HG03135 (cell line): ENCODE data around the gene NDUFC1.
"Not testable (repeated sequence)": the region's sequence is repeated elsewhere in the genome, so short reads cannot be mapped to it uniquely, and the experiment has no call there.

ENCODE experiments used
- ATAC-seq: cut with Tn5 transposase; IDR thresholded peaks from one replicate; pipeline ENCODE4 v1.9.1; 2021; ENCODE audit warnings: mild to moderate bottlenecking, moderate library complexity; ENCODE audit not compliant: unreplicated experiment

The NDUFC1 gene

GRCh38 chr4:139301821-139302611 is at the start of gene NDUFC1:
TSS of gene NDUFC1 (minus strand) at chr4:139302477. CDS start at chr4:139295798, 6,679 bp downstream.
- ATAC-seq = peak; percentile 40

GRCh38 chr4:139337612-139338011 is 35.3 kb upstream of the NDUFC1 start:
- ATAC-seq = no peak

- ATAC-seq = no peak
These were observed 30.8 kb upstream of the NDUFC1 start for GRCh38 chr4:139333046-139333445.

- no peak for ATAC-seq
These were observed 28.9 kb upstream of the NDUFC1 start for GRCh38 chr4:139331185-139331584.

GRCh38 chr4:139330283-139330682 is 28.0 kb upstream of the NDUFC1 start:
- ATAC-seq = no peak

- no peak for ATAC-seq
These were observed 27.5 kb upstream of the NDUFC1 start for GRCh38 chr4:139329665-139330200.

- ATAC-seq = no peak
These were observed 22.3 kb upstream of the NDUFC1 start for GRCh38 chr4:139324620-139325019.

GRCh38 chr4:139322541-139322940 is 20.3 kb upstream of the NDUFC1 start:
- not testable (repeated sequence) for ATAC-seq

GRCh38 chr4:139322070-139322469 is 19.8 kb upstream of the NDUFC1 start:
- ATAC-seq = not testable (repeated sequence)

GRCh38 chr4:139319571-139319970 is 17.3 kb upstream of the NDUFC1 start:
- ATAC-seq = no peak

GRCh38 chr4:139317635-139318034 is 15.4 kb upstream of the NDUFC1 start:
- ATAC-seq = no peak

- ATAC-seq = no peak
These were observed 14.5 kb upstream of the NDUFC1 start for GRCh38 chr4:139316733-139317132.

- peak; percentile 69 for ATAC-seq
These were observed 13.0 kb upstream of the NDUFC1 start for GRCh38 chr4:139315221-139315675.

GRCh38 chr4:139314047-139314800 is 11.9 kb upstream of the NDUFC1 start:
- no peak for ATAC-seq

GRCh38 chr4:139313414-139313813 is 11.1 kb upstream of the NDUFC1 start:
- not testable (repeated sequence) for ATAC-seq

- no peak for ATAC-seq
These were observed 10.5 kb upstream of the NDUFC1 start for GRCh38 chr4:139312552-139313332.

- ATAC-seq = no peak
These were observed 9.6 kb upstream of the NDUFC1 start for GRCh38 chr4:139311909-139312308.

GRCh38 chr4:139304920-139305319 is 2.6 kb upstream of the NDUFC1 start:
- ATAC-seq = no peak

GRCh38 chr4:139301113-139301820 is 1.0 kb downstream of the NDUFC1 start, which contains the start of gene NAA15:
TSS of gene NAA15 (plus strand) at chr4:139301505. CDS start at chr4:139301778, 273 bp downstream.
- peak; percentile 84 for ATAC-seq
